B cell (primary cell): Measurements from ENCODE around the gene NOXO1. TPM values are rescaled to one million over a fixed set of nuclear protein-coding genes. Genes with fewer than 3 reads are reported as not detected.

ENCODE experiments used
- ATAC-seq: fragments of 200-7000 bp; cut with Tn5 transposase; one replicate; pipeline ENCODE4 v1.10.0; 2021; ENCODE audit warnings: low read depth, mild to moderate bottlenecking, moderate number of reproducible peaks, moderate library complexity
- CTCF ChIA-PET: fragments of 350-600 bp; sonication (Branson Sonifier 250); formaldehyde crosslinking; loops from one replicate; lab custom pipeline; 2021; ENCODE audit warnings: antibody characterized with exemption, inconsistent platforms; lab: Charles Lee
- POLR2A ChIA-PET: fragments of 350-600 bp; sonication (Branson Sonifier 250); formaldehyde crosslinking; loops from one replicate; lab custom pipeline; 2021; ENCODE audit warnings: antibody characterized with exemption; lab: Charles Lee
- DNase-seq: peaks from one replicate; pipeline ENCODE4 v3.0.0; 2013
- H2AFZ ChIP-seq: 2 replicates; pipeline ENCODE4 v1.6.1; 2012; ENCODE audit warnings: mild to moderate bottlenecking, low read depth, low read length; ENCODE audit not compliant: insufficient read depth, poor library complexity, severe bottlenecking
- H3K27ac ChIP-seq, 2 donors: 1 replicate in 1 of 2; 2 replicates in 1 of 2; pipeline ENCODE4 v1.5.1; 2012 to 2013; ENCODE audit warnings: low read length in 2 of 2, mild to moderate bottlenecking in 2 of 2, moderate library complexity in 1 of 2
- H3K27me3 ChIP-seq, 4 experiments: fragments of 200-600 bp in 1 of 4; sonication (generic) in 1 of 4; replicated peaks in 1 of 4; 1 replicate in 2 of 4; 2 replicates in 2 of 4; pipeline versions ENCODE4 v1.6.1 to v1.7.0; 2013 to 2016; ENCODE audit warnings: low read length in 3 of 4, mild to moderate bottlenecking in 2 of 4, mixed read lengths in 1 of 4, moderate library complexity in 1 of 4; ENCODE audit not compliant: insufficient read depth in 4 of 4, control insufficient read depth in 3 of 4; ENCODE audit errors: control extremely low read depth in 1 of 4
- H3K36me3 ChIP-seq, 2 experiments: replicated peaks in 1 of 2; 1 replicate in 1 of 2; 2 replicates in 1 of 2; pipeline versions ENCODE4 v1.6.1 to v1.7.1; 2013; ENCODE audit warnings: low read length in 1 of 2; ENCODE audit not compliant: insufficient read depth in 2 of 2, control insufficient read depth in 1 of 2; ENCODE audit errors: control extremely low read depth in 1 of 2, extremely low read depth in 1 of 2
- H3K4me1 ChIP-seq, 2 donors: fragments of 200-600 bp in 1 of 2; sonication (generic) in 1 of 2; 1 replicate in 1 of 2; 2 replicates in 1 of 2; pipeline versions ENCODE4 v1.5.1 to v1.6.1; 2013 to 2017; ENCODE audit warnings: low read length in 2 of 2; ENCODE audit not compliant: control insufficient read depth in 2 of 2, insufficient read depth in 2 of 2
- H3K4me2 ChIP-seq: replicated peaks from 2 replicates; pipeline ENCODE3; 2012; ENCODE audit warnings: mild to moderate bottlenecking, low read depth, low read length; ENCODE audit not compliant: poor library complexity, severe bottlenecking
- H3K4me3 ChIP-seq, 5 experiments: fragments of 200-600 bp in 1 of 5; sonication (generic) in 1 of 5; 1 replicate in 3 of 5; 2 replicates in 2 of 5; pipeline versions ENCODE4 v1.5.1 to v1.7.0; 2011 to 2016; ENCODE audit warnings: low read length in 4 of 5, mild to moderate bottlenecking in 4 of 5, low read depth in 2 of 5, control low read depth in 1 of 5, moderate library complexity in 1 of 5; ENCODE audit not compliant: insufficient read depth in 1 of 5; ENCODE audit errors: control extremely low read depth in 1 of 5, extremely low read depth in 1 of 5
- H3K79me2 ChIP-seq: fragments of 200-600 bp; sonication (generic); one replicate; pipeline ENCODE4 v1.6.0; 2016; ENCODE audit warnings: low read length; ENCODE audit not compliant: control insufficient read depth, insufficient read depth
- H3K9ac ChIP-seq: fragments of 200-600 bp; sonication (generic); 2 replicates; pipeline ENCODE4 v1.6.1; 2017; ENCODE audit warnings: mild to moderate bottlenecking, low read length, moderate library complexity
- H3K9me3 ChIP-seq, 3 donors: one replicate each; pipeline versions ENCODE4 v1.6.1 to v1.7.1; 2013; ENCODE audit warnings: low read length in 2 of 3; ENCODE audit not compliant: control insufficient read depth in 2 of 3, insufficient read depth in 1 of 3; ENCODE audit errors: control extremely low read depth in 1 of 3
- H4K20me1 ChIP-seq: 2 replicates; pipeline ENCODE4 v1.6.0; 2012; ENCODE audit warnings: mild to moderate bottlenecking, low read length; ENCODE audit not compliant: insufficient read depth, control insufficient read depth, poor library complexity, severe bottlenecking
- H3K27ac Mint-ChIP-seq: one replicate; pipeline ENCODE4 v1.8.0; 2021; ENCODE audit warnings: mixed read lengths
- H3K27me3 Mint-ChIP-seq: one replicate; pipeline ENCODE4 v1.8.0; 2021; ENCODE audit warnings: mixed read lengths
- H3K4me1 Mint-ChIP-seq: one replicate; pipeline ENCODE4 v1.8.0; 2021; ENCODE audit warnings: mixed read lengths
- H3K4me3 Mint-ChIP-seq: one replicate; pipeline ENCODE4 v1.8.0; 2021; ENCODE audit warnings: mixed read lengths
- H3K9me3 Mint-ChIP-seq: one replicate; pipeline ENCODE4 v1.8.0; 2022; ENCODE audit warnings: mixed read lengths; ENCODE audit not compliant: insufficient read depth
- EZH2 ChIP-seq: IDR thresholded peaks from 2 replicates; pipeline ENCODE4 v1.6.1; 2012; ENCODE audit warnings: borderline replicate concordance, low read depth, mild to moderate bottlenecking, moderate library complexity, low read length; ENCODE audit not compliant: insufficient read depth, poor library complexity, severe bottlenecking
- WGBS: methylation state at CpG from one replicate; pipeline ENCODE4 v1.1.5; 2013; ENCODE audit warnings: missing lambda C conversion rate; ENCODE audit not compliant: insufficient coverage; 5-methylcytosine and 5-hydroxymethylcytosine counted together
- intact Hi-C: fragments of 100-400 bp; cut with micrococcal nuclease; formaldehyde crosslinking; loops from one replicate; pipeline ENCODE4 v1.10.0; 2022
- polyA plus RNA-seq: library from polyadenylated mRNA; depleted of rRNA; stranded (reverse); fragments of >200 nt; gene quantifications from 2 replicates; pipeline ENCODE4 v1.2.3, GENCODE V29; 2012
- total RNA-seq, 2 donors: library from RNA; stranded (reverse); fragments of 120-200 nt in 1 of 2; gene quantifications; 1 replicate in 1 of 2; 2 replicates in 1 of 2; pipeline versions ENCODE4 v1.2.3 to v1.2.4, GENCODE V29; 2013 to 2022
- TF ChIP-seq, protein P1 (sequence below): fragments of 200-600 bp; IDR thresholded peaks from one replicate; pipeline ENCODE4 v1.8.0; 2022; ENCODE audit warnings: antibody characterized with exemption, mild to moderate bottlenecking

NOXO1 gene
- total and polyA plus RNA-seq, 2 donors (not counting 1 experiment from before 2014, with no cell fraction given): 0.30 to 0.74 TPM

GRCh38 chr16:1980030-1980769 lies 1.1 kb downstream of the NOXO1 start:
- H3K4me2 ChIP-seq: no peak overlapping the region
- H4K20me1 ChIP-seq: peaks cover 20% of the 10 kb centered on the region
- peaks cover 0 to 65% (median 20%) of the 10 kb centered on the region in 4 experiments for H3K27me3 ChIP-seq
- CTCF ChIA-PET: interaction anchor here (0.7 kb wide), 1 partner anchor 9 kb away, joined by 3 read pairs; the partner anchor contains the start of gene TBL3
- no peak overlapping the region for H2AFZ ChIP-seq
- H3K27ac Mint-ChIP-seq: no peak overlapping the region
- peaks cover 0 to 4% (median 0%) of the 10 kb centered on the region in 3 donors for H3K9me3 ChIP-seq
- no peak for DNase-seq
- POLR2A ChIA-PET: no interaction called here
- peaks cover 6% of the 10 kb centered on the region for H3K27me3 Mint-ChIP-seq
- peaks cover 0 to 32% of the 10 kb centered on the region in 2 experiments for H3K36me3 ChIP-seq
- no peak for TF ChIP-seq EZH2
- TF ChIP-seq, protein P1, sequence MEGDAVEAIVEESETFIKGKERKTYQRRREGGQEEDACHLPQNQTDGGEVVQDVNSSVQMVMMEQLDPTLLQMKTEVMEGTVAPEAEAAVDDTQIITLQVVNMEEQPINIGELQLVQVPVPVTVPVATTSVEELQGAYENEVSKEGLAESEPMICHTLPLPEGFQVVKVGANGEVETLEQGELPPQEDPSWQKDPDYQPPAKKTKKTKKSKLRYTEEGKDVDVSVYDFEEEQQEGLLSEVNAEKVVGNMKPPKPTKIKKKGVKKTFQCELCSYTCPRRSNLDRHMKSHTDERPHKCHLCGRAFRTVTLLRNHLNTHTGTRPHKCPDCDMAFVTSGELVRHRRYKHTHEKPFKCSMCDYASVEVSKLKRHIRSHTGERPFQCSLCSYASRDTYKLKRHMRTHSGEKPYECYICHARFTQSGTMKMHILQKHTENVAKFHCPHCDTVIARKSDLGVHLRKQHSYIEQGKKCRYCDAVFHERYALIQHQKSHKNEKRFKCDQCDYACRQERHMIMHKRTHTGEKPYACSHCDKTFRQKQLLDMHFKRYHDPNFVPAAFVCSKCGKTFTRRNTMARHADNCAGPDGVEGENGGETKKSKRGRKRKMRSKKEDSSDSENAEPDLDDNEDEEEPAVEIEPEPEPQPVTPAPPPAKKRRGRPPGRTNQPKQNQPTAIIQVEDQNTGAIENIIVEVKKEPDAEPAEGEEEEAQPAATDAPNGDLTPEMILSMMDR: no peak
- H3K4me1 ChIP-seq: peaks cover 16 to 32% of the 10 kb centered on the region in 2 donors
- peaks cover under 1% of the 10 kb centered on the region for H3K79me2 ChIP-seq
- H3K9me3 Mint-ChIP-seq: no peaks in the 10 kb centered on the region
- H3K4me1 Mint-ChIP-seq: peaks cover 18% of the 10 kb centered on the region
- no peak overlapping the region for H3K27ac ChIP-seq
- intact Hi-C loops: no loop called here
- 8% methylated on average over 45 of the region's 53 CpGs for WGBS
- H3K4me3 ChIP-seq: no peak overlapping the region
- H3K4me3 Mint-ChIP-seq: no peak overlapping the region
- H3K9ac ChIP-seq: no peak overlapping the region
- no peak for ATAC-seq
